IMR-90 (cell line): Measurements from ENCODE around the gene OXER1. TPM values are rescaled to one million over a fixed set of nuclear protein-coding genes. Genes with fewer than 3 reads are reported as not detected.

Source experiments
- ATAC-seq: fragments of 200-7000 bp; cut with Tn5 transposase; 2 replicates; pipeline ENCODE4 v1.9.1; 2020; ENCODE audit warnings: low read depth, mild to moderate bottlenecking, moderate library complexity
- BruUV-seq: library from RNA; stranded (reverse); fragments of 400-500 nt; replicated peaks from 2 replicates; lab custom pipeline; 2021; lab: Mats Ljungman, UMichigan
- CTCF ChIA-PET: fragments of 300-600 bp; formaldehyde crosslinking; extraction: SDS; loops from one replicate; lab custom pipeline; 2021; ENCODE audit warnings: antibody characterized with exemption; lab: Yijun Ruan, JAX
- POLR2A ChIA-PET: fragments of 300-600 bp; sonication (Branson Sonifier 250); formaldehyde crosslinking; loops from one replicate; lab custom pipeline; 2022; ENCODE audit warnings: antibody characterized with exemption; ENCODE audit not compliant: unreplicated experiment; lab: Charles Lee
- DNase-seq: peaks from one replicate; pipeline ENCODE4 v3.0.0; 2013
- H2AFZ ChIP-seq: replicated peaks from 2 replicates; pipeline ENCODE3; 2013; ENCODE audit warnings: low read length, mild to moderate bottlenecking; ENCODE audit not compliant: poor library complexity
- H2AK5ac ChIP-seq: 2 replicates; pipeline ENCODE4 v1.6.1; 2013; ENCODE audit warnings: low read depth, low read length, inconsistent platforms
- H2AK9ac ChIP-seq: replicated peaks from 2 replicates; pipeline ENCODE3; 2013; ENCODE audit warnings: mild to moderate bottlenecking, low read depth, low read length, moderate library complexity; ENCODE audit not compliant: poor library complexity
- H2BK120ac ChIP-seq: 2 replicates; pipeline ENCODE4 v1.6.1; 2013; ENCODE audit warnings: low read depth, low read length, inconsistent platforms
- H2BK15ac ChIP-seq: 3 replicates; pipeline ENCODE4 v1.6.1; 2013; ENCODE audit warnings: low read depth, low read length, inconsistent platforms
- H2BK20ac ChIP-seq: 2 replicates; pipeline ENCODE4 v1.6.1; 2013; ENCODE audit warnings: low read depth, mild to moderate bottlenecking, inconsistent platforms, low read length, moderate library complexity
- H2BK5ac ChIP-seq: 2 replicates; pipeline ENCODE4 v1.6.1; 2013; ENCODE audit warnings: mild to moderate bottlenecking, low read depth, low read length, inconsistent platforms; ENCODE audit not compliant: poor library complexity, severe bottlenecking
- H3K14ac ChIP-seq: replicated peaks from 2 replicates; pipeline ENCODE4 v1.6.1; 2013; ENCODE audit warnings: low read depth, low read length, inconsistent platforms
- H3K18ac ChIP-seq: 2 replicates; pipeline ENCODE4 v1.6.1; 2013; ENCODE audit warnings: low read depth, low read length, control low read depth
- H3K23ac ChIP-seq: 2 replicates; pipeline ENCODE4 v1.6.1; 2013; ENCODE audit warnings: low read depth, low read length, inconsistent platforms
- H3K27ac ChIP-seq: 2 replicates; pipeline ENCODE4 v1.5.1; 2013; ENCODE audit warnings: mild to moderate bottlenecking, control low read depth, low read length; ENCODE audit not compliant: insufficient read depth
- H3K27me3 ChIP-seq: 2 replicates; pipeline ENCODE4 v1.6.1; 2013; ENCODE audit warnings: low read length; ENCODE audit not compliant: control insufficient read depth, insufficient read depth
- H3K36me3 ChIP-seq: 2 replicates; pipeline ENCODE4 v1.6.1; 2013; ENCODE audit warnings: low read length, mixed read lengths; ENCODE audit not compliant: control insufficient read depth, insufficient read depth
- H3K4ac ChIP-seq: 2 replicates; pipeline ENCODE4 v1.6.1; 2013; ENCODE audit warnings: low read depth, low read length, inconsistent platforms
- H3K4me1 ChIP-seq: 2 replicates; pipeline ENCODE4 v1.6.1; 2013; ENCODE audit warnings: low read length, mixed read lengths; ENCODE audit not compliant: control insufficient read depth, insufficient read depth
- H3K4me2 ChIP-seq: 2 replicates; pipeline ENCODE4 v1.6.1; 2013; ENCODE audit warnings: low read depth, mild to moderate bottlenecking, control low read depth, low read length, moderate library complexity
- H3K4me3 ChIP-seq: 2 replicates; pipeline ENCODE4 v1.5.1; 2013; ENCODE audit warnings: low read depth, mild to moderate bottlenecking, control low read depth, low read length, moderate library complexity; ENCODE audit not compliant: insufficient read depth
- H3K56ac ChIP-seq: 2 replicates; pipeline ENCODE4 v1.6.1; 2013; ENCODE audit warnings: low read length, inconsistent platforms; ENCODE audit not compliant: insufficient read depth; ENCODE audit errors: extremely low read depth
- H3K79me1 ChIP-seq, 2 experiments: 2 replicates each; pipeline ENCODE4 v1.6.1; 2013; ENCODE audit warnings: low read length in 2 of 2, inconsistent platforms in 1 of 2, low read depth in 1 of 2
- H3K9ac ChIP-seq: 2 replicates; pipeline ENCODE4 v1.6.1; 2013; ENCODE audit warnings: low read depth, low read length, control low read depth
- H3K9me1 ChIP-seq: 2 replicates; pipeline ENCODE4 v1.6.1; 2013; ENCODE audit warnings: low read length, inconsistent platforms; ENCODE audit not compliant: insufficient read depth
- H3K9me3 ChIP-seq: 2 replicates; pipeline ENCODE4 v1.6.1; 2013; ENCODE audit warnings: low read length; ENCODE audit not compliant: control insufficient read depth, insufficient read depth
- H4K20me1 ChIP-seq: 2 replicates; pipeline ENCODE4 v1.6.1; 2013; ENCODE audit warnings: low read length, inconsistent platforms; ENCODE audit not compliant: insufficient read depth
- H4K5ac ChIP-seq: 2 replicates; pipeline ENCODE4 v1.6.1; 2013; ENCODE audit warnings: mild to moderate bottlenecking, low read depth, low read length, control low read depth
- H4K8ac ChIP-seq, 2 experiments: 2 replicates each; pipeline ENCODE4 v1.6.1; 2013; ENCODE audit warnings: low read depth in 2 of 2, low read length in 2 of 2, control low read depth in 1 of 2, inconsistent platforms in 1 of 2
- H4K91ac ChIP-seq: 2 replicates; pipeline ENCODE4 v1.6.1; 2013; ENCODE audit warnings: low read depth, low read length, inconsistent platforms; ENCODE audit not compliant: insufficient read depth
- BHLHE40 ChIP-seq: fragments of 150-350 bp; IDR thresholded peaks from 2 replicates; pipeline ENCODE4 v1.6.1; 2016; ENCODE audit warnings: mild to moderate bottlenecking, low read depth, low read length
- CEBPB ChIP-seq: IDR thresholded peaks from 2 replicates; pipeline ENCODE4 v1.6.1; 2012; ENCODE audit warnings: low read depth, low read length, improper control_type of control experiment
- CHD1 ChIP-seq: IDR thresholded peaks from 2 replicates; pipeline ENCODE4 v1.6.1; 2012; ENCODE audit warnings: low read depth, low read length, improper control_type of control experiment
- ELK1 ChIP-seq: fragments of 150-350 bp; IDR thresholded peaks from 2 replicates; pipeline ENCODE4 v1.6.1; 2016; ENCODE audit warnings: low read depth, mild to moderate bottlenecking, low read length, moderate library complexity, borderline replicate concordance
- MAFK ChIP-seq: IDR thresholded peaks from 2 replicates; pipeline ENCODE4 v1.6.1; 2012; ENCODE audit warnings: low read depth, low read length, improper control_type of control experiment
- MAZ ChIP-seq: IDR thresholded peaks from 2 replicates; pipeline ENCODE4 v1.6.1; 2012; ENCODE audit warnings: low read depth, mild to moderate bottlenecking, low read length, improper control_type of control experiment, moderate library complexity, borderline replicate concordance
- MXI1 ChIP-seq: IDR thresholded peaks from 2 replicates; pipeline ENCODE4 v1.6.1; 2012; ENCODE audit warnings: low read depth, mild to moderate bottlenecking, low read length, moderate library complexity, borderline replicate concordance
- NFE2L2 ChIP-seq: fragments of 150-350 bp; IDR thresholded peaks from 2 replicates; pipeline ENCODE4 v1.6.1; 2016; ENCODE audit warnings: low read depth, mild to moderate bottlenecking, low read length
- POLR2A ChIP-seq: IDR thresholded peaks from 2 replicates; pipeline ENCODE4 v1.6.1; 2012; ENCODE audit warnings: mild to moderate bottlenecking, low read depth, low read length
- RCOR1 ChIP-seq: IDR thresholded peaks from 2 replicates; pipeline ENCODE4 v1.6.1; 2012; ENCODE audit warnings: mild to moderate bottlenecking, low read length, improper control_type of control experiment; ENCODE audit not compliant: insufficient replicate concordance
- RFX5 ChIP-seq: IDR thresholded peaks from 2 replicates; pipeline ENCODE4 v1.8.0; 2012; ENCODE audit warnings: low read depth, mild to moderate bottlenecking, low read length, moderate library complexity
- SMC3 ChIP-seq: fragments of 150-350 bp; IDR thresholded peaks from 2 replicates; pipeline ENCODE4 v1.6.1; 2016; ENCODE audit warnings: low read depth, mild to moderate bottlenecking, antibody characterized with exemption, low read length, moderate library complexity
- WGBS, 2 experiments: methylation state at CpG; one replicate each; pipeline versions ENCODE4 v1.1.5 to v1.1.7; 2013; ENCODE audit warnings: missing lambda C conversion rate in 2 of 2; ENCODE audit not compliant: insufficient read length in 1 of 2; ENCODE audit errors: extremely low coverage in 2 of 2; 5-methylcytosine and 5-hydroxymethylcytosine counted together
- dilution Hi-C: fragments of 300-500 bp; cut with HindIII; formaldehyde crosslinking; loops from one replicate; pipeline ENCODE4 v1.14.3; 2018; ENCODE audit warnings: low sequenced_read_pairs; ENCODE audit not compliant: unreplicated experiment
- in situ Hi-C: fragments of 300-500 bp; cut with MboI; formaldehyde crosslinking; loops from 3 replicates; pipeline ENCODE4 v1.14.3; 2019; ENCODE audit warnings: low sequenced_read_pairs, inconsistent platforms, mixed read lengths
- intact Hi-C: fragments of 100-400 bp; cut with micrococcal nuclease; formaldehyde crosslinking; loops from 2 replicates; pipeline ENCODE4 v1.10.0; 2022
- polyA plus RNA-seq, 3 experiments: library from polyadenylated mRNA; depleted of rRNA; stranded (reverse); fragments of >200 nt; gene quantifications; 2 replicates each; pipeline ENCODE4 v1.2.3, GENCODE V29; 2012; ENCODE audit warnings: low replicate concordance in 1 of 3
- total RNA-seq: library from RNA; depleted of rRNA; stranded (reverse); fragments of >200 nt; gene quantifications from 2 replicates; pipeline ENCODE4 v1.2.3, GENCODE V29; 2012
- TF ChIP-seq, protein P1 (sequence below): conservative IDR thresholded peaks from 2 replicates; pipeline ENCODE4 v1.5.1; 2012; ENCODE audit warnings: mild to moderate bottlenecking, low read depth, low read length, improper control_type of control experiment
- TF ChIP-seq, protein P2 (sequence below): fragments of 150-350 bp; IDR thresholded peaks from 2 replicates; pipeline ENCODE4 v1.6.1; 2017; ENCODE audit warnings: mild to moderate bottlenecking, antibody characterized with exemption, low read length, low read depth

The OXER1 gene
- total and polyA plus RNA-seq, 2 of the 4 experiments (the other 2 are of a cell fraction): not detected

DNA sequence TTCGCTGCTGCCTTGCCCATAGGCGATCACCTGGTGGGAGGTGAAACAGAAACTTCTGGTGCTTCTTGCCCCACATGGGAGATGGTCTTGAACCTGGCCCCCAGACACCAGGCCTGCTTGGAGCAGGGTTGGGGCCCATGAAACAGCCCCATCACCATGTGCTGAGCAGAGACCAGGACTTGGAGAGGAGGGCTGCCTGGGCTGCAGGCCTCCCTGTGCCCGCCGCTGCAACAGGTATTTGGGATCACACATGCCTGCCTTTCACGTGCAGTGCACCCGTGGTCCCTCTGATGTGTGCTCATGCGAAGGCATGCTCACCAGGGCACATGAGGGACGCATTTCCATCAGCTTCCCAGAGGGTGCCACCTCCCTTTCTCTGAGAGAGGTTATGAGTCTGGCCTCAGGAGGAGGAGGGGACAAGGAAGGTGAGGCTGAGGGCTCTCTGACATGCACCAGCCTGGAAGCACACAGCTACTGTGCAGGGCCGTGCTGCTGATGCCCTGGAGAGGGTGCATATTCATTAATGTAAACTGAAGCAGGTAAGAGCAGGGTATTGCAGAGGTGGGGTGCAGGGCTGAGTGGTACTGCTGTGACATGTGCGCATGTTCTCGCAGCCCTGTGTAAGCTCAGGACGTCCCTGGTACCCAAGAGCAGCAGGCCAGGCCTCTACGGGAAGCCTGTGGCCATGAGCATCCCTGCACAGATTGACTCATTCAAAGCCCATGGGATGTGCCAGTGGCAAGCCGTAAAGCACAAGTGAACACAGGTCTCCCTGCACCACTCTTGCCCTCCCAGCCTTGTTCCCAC lies 4.2 kb upstream of the OXER1 start:
- no peak for TF ChIP-seq SMC3
- TF ChIP-seq CEBPB: no peak
- TF ChIP-seq, protein P1, sequence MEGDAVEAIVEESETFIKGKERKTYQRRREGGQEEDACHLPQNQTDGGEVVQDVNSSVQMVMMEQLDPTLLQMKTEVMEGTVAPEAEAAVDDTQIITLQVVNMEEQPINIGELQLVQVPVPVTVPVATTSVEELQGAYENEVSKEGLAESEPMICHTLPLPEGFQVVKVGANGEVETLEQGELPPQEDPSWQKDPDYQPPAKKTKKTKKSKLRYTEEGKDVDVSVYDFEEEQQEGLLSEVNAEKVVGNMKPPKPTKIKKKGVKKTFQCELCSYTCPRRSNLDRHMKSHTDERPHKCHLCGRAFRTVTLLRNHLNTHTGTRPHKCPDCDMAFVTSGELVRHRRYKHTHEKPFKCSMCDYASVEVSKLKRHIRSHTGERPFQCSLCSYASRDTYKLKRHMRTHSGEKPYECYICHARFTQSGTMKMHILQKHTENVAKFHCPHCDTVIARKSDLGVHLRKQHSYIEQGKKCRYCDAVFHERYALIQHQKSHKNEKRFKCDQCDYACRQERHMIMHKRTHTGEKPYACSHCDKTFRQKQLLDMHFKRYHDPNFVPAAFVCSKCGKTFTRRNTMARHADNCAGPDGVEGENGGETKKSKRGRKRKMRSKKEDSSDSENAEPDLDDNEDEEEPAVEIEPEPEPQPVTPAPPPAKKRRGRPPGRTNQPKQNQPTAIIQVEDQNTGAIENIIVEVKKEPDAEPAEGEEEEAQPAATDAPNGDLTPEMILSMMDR: no peak
- TF ChIP-seq MAFK: no peak
- TF ChIP-seq BHLHE40: no peak
- TF ChIP-seq NFE2L2: no peak
- no peak for TF ChIP-seq MAZ
- no peak for TF ChIP-seq POLR2A
- TF ChIP-seq, protein P2, sequence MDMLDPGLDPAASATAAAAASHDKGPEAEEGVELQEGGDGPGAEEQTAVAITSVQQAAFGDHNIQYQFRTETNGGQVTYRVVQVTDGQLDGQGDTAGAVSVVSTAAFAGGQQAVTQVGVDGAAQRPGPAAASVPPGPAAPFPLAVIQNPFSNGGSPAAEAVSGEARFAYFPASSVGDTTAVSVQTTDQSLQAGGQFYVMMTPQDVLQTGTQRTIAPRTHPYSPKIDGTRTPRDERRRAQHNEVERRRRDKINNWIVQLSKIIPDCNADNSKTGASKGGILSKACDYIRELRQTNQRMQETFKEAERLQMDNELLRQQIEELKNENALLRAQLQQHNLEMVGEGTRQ: no peak
- TF ChIP-seq RCOR1: no peak
- TF ChIP-seq RFX5: no peak
- TF ChIP-seq MXI1: no peak
- TF ChIP-seq CHD1: no peak
- no peak for TF ChIP-seq ELK1
- CTCF ChIA-PET: no interaction called here
- in situ Hi-C loops: no loop called here

More for the DNA sequence above, 4.2 kb upstream of the OXER1 start:
- H3K4me1 ChIP-seq: no peaks in the 10 kb centered on the region
- DNase-seq: no peak
- no peak overlapping the region for H3K56ac ChIP-seq
- no peak overlapping the region for H2BK15ac ChIP-seq
- H2AK5ac ChIP-seq: no peak overlapping the region
- no peaks in the 10 kb centered on the region for H3K36me3 ChIP-seq
- H3K9me1 ChIP-seq: no peaks in the 10 kb centered on the region
- no peak overlapping the region for H4K91ac ChIP-seq
- POLR2A ChIA-PET: no interaction called here
- H3K18ac ChIP-seq: no peak overlapping the region
- no peak overlapping the region for H4K8ac ChIP-seq
- intact Hi-C loops (no loop called here), dilution Hi-C loops (no loop called here)
- no peaks in the 10 kb centered on the region for H3K27me3 ChIP-seq
- no peaks in the 10 kb centered on the region for H4K20me1 ChIP-seq
- no peak overlapping the region for H3K14ac ChIP-seq
- no peak overlapping the region for H3K23ac ChIP-seq
- H3K4me2 ChIP-seq: no peak overlapping the region
- H2BK20ac ChIP-seq: no peak overlapping the region
- no peak overlapping the region for H2BK5ac ChIP-seq
- no peak overlapping the region for H3K9ac ChIP-seq
- H2BK120ac ChIP-seq: no peak overlapping the region
- WGBS, 2 experiments: 63% methylated on average over 7 of the region's 14 CpGs; no CpG with 5 or more reads in 1 of the 2 experiments
- H3K79me1 ChIP-seq: no peaks in the 10 kb centered on the region
- H2AK9ac ChIP-seq: no peak overlapping the region
- H3K4me3 ChIP-seq: no peak overlapping the region
- no peak overlapping the region for H3K4ac ChIP-seq
- no peaks in the 10 kb centered on the region for H3K9me3 ChIP-seq
- no peak overlapping the region for H4K5ac ChIP-seq
- BruUV-seq: no TSS peak
- H3K27ac ChIP-seq: no peak overlapping the region
- H2AFZ ChIP-seq: no peak overlapping the region
- peak; percentile 21; the same call in 1 of the 2 replicates for ATAC-seq
